Mesendoderm (in vitro differentiated cells): ENCODE data around the gene KIAA1217.
A peak's percentile ranks its signal among the peaks of the same experiment; 100 is the strongest.

Experiments
- DNase-seq: peaks from one replicate; pipeline ENCODE4 v3.0.0; 2013
- H2AK5ac ChIP-seq: 2 replicates; pipeline ENCODE4 v1.6.1; 2013; ENCODE audit warnings: low read length, inconsistent platforms
- H2BK120ac ChIP-seq: 2 replicates; pipeline ENCODE4 v1.6.1; 2013; ENCODE audit warnings: low read depth, mild to moderate bottlenecking, low read length, moderate library complexity, mixed read lengths
- H2BK15ac ChIP-seq: replicated peaks from 2 replicates; pipeline ENCODE4 v1.6.1; 2013; ENCODE audit warnings: low read depth, mild to moderate bottlenecking, moderate library complexity
- H2BK5ac ChIP-seq: 2 replicates; pipeline ENCODE4 v1.6.1; 2013; ENCODE audit warnings: low read length, inconsistent platforms
- H3K18ac ChIP-seq: 2 replicates; pipeline ENCODE4 v1.6.1; 2013; ENCODE audit warnings: mild to moderate bottlenecking, low read length, mixed read lengths
- H3K23ac ChIP-seq: one replicate; pipeline ENCODE4 v1.6.1; 2013; ENCODE audit warnings: low read length
- H3K27ac ChIP-seq: 2 replicates; pipeline ENCODE4 v1.5.1; 2013; ENCODE audit warnings: low read depth, mild to moderate bottlenecking, inconsistent platforms, low read length, moderate library complexity
- H3K27me3 ChIP-seq: 2 replicates; pipeline ENCODE4 v1.6.1; 2013; ENCODE audit warnings: low read length, control low read depth, mild to moderate bottlenecking, inconsistent platforms; ENCODE audit not compliant: insufficient read depth, poor library complexity
- H3K36me3 ChIP-seq: 2 replicates; pipeline ENCODE4 v1.6.1; 2013; ENCODE audit warnings: low read length, inconsistent platforms; ENCODE audit not compliant: control insufficient read depth, insufficient read depth
- H3K4ac ChIP-seq: one replicate; pipeline ENCODE4 v1.6.1; 2013; ENCODE audit warnings: low read depth, mild to moderate bottlenecking, low read length, moderate library complexity
- H3K4me1 ChIP-seq: 2 replicates; pipeline ENCODE4 v1.6.1; 2013; ENCODE audit warnings: low read depth, low read length, inconsistent platforms; ENCODE audit not compliant: control insufficient read depth
- H3K4me2 ChIP-seq: 2 replicates; pipeline ENCODE4 v1.6.1; 2013; ENCODE audit warnings: low read length
- H3K4me3 ChIP-seq: 2 replicates; pipeline ENCODE4 v1.5.1; 2013; ENCODE audit warnings: mild to moderate bottlenecking, low read length
- H3K56ac ChIP-seq: one replicate; pipeline ENCODE4 v1.6.1; 2013; ENCODE audit warnings: low read length
- H3K79me1 ChIP-seq: 2 replicates; pipeline ENCODE4 v1.6.1; 2013; ENCODE audit warnings: low read length, inconsistent platforms
- H3K79me2 ChIP-seq: 2 replicates; pipeline ENCODE4 v1.6.1; 2013; ENCODE audit warnings: mild to moderate bottlenecking, low read length; ENCODE audit not compliant: control insufficient read depth, insufficient read depth
- H3K9ac ChIP-seq: 2 replicates; pipeline ENCODE4 v1.6.1; 2013; ENCODE audit warnings: low read length, inconsistent platforms
- H4K5ac ChIP-seq: one replicate; pipeline ENCODE4 v1.6.1; 2013; ENCODE audit warnings: low read length
- H4K8ac ChIP-seq: one replicate; pipeline ENCODE4 v1.6.1; 2013; ENCODE audit warnings: low read depth, mild to moderate bottlenecking, control low read depth, low read length, moderate library complexity
- WGBS: extraction: QIAGEN DNeasy Blood & Tissue Kit; methylation state at CpG from one replicate; pipeline ENCODE4 v1.1.7; 2013; ENCODE audit warnings: low lambda C conversion rate, missing lambda C conversion rate; ENCODE audit not compliant: insufficient coverage; ENCODE audit errors: extremely low coverage; 5-methylcytosine and 5-hydroxymethylcytosine counted together

KIAA1217 gene

DNA sequence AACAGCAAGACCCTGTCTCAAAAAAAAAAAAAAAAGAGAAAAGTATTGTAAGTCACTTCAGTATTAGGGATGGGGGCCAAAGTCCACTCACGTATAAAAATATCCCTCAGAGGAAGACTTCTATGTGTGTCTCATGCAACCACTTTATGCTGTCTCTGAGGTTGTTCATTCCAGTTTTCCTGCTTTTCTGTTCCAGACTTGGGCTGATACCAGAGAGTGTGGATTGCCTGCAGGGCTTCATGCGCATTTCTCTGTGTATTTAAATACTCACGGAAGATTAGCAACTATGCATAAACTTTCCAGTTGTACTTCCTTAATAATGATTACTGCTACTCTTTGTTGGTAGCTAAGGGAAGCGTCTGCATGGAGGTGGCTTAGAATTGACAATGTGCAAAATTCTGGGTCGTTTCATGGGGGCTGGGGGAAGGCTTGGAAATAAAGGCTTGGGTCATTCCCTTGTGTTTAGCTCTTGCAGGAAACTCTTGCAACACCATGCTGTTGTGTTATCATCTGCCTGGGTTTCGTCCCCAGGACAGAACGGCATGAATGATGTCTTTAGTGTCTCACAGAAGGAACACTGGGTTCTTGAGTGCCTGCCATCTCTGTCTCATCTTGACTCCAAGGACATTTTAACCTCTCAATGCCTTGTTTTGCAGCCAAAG is 54.1 kb downstream of the KIAA1217 start:
- Histone ChIP-seq H3K4me3 (no peak overlapping the region), H4K5ac (no peak overlapping the region), H3K79me2 (no peaks in the 10 kb centered on the region), H3K4me2 (no peak overlapping the region), H3K4me1 (peaks cover 6% of the 10 kb centered on the region), H3K27ac (no peak overlapping the region), H3K4ac (no peak overlapping the region), H3K18ac (no peak overlapping the region), H2BK120ac (no peak overlapping the region), H3K23ac (no peak overlapping the region), H2BK15ac (no peak overlapping the region), H2AK5ac (no peak overlapping the region), H4K8ac (no peak overlapping the region), H3K56ac (peak overlapping the region; percentile 8), H3K9ac (no peak overlapping the region), H3K36me3 (no peaks in the 10 kb centered on the region), H3K79me1 (no peaks in the 10 kb centered on the region), H3K27me3 (no peaks in the 10 kb centered on the region), H2BK5ac (no peak overlapping the region)
- no CpG with 5 or more reads among the region's 7 CpGs for WGBS
- peak; percentile 57 for DNase-seq

DNA sequence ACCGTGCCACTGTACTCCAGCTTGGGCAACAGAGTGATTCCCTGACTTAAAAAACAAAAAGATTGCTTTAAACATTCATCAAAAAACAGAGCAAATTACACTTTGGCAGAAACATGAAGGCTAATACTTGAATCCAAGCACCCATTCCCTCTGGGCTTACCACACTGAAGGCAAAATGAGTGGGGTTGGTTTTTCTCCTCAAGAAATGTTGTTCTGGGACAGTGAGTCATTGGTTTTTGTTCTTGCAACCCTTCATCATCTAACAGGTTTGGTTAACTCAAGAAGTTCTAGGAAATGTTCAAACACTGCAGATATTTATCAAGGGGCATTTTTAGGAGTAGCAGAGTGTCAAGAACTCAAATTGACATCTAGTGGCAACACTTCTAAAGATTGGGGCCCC is 60.5 kb downstream of the KIAA1217 start:
- no peak overlapping the region for H3K23ac ChIP-seq
- H3K4me2 ChIP-seq = no peak overlapping the region
- H3K56ac ChIP-seq = no peak overlapping the region

GRCh38 chr10:24272374-24272773 is 63.4 kb downstream of the KIAA1217 start:
- WGBS = no CpG with 5 or more reads among the region's 7 CpGs
- no peak overlapping the region for H3K9ac ChIP-seq
- H3K27ac ChIP-seq = no peak overlapping the region
- H2BK120ac ChIP-seq = no peak overlapping the region
- no peak overlapping the region for H3K56ac ChIP-seq
- no peaks in the 10 kb centered on the region for H3K36me3 ChIP-seq
- H3K27me3 ChIP-seq = no peaks in the 10 kb centered on the region
- H3K4ac ChIP-seq = no peak overlapping the region
- H3K4me3 ChIP-seq = no peak overlapping the region
- no peak overlapping the region for H2BK5ac ChIP-seq
- no peaks in the 10 kb centered on the region for H3K79me1 ChIP-seq
- H3K4me1 ChIP-seq = no peaks in the 10 kb centered on the region
- no peak overlapping the region for H4K5ac ChIP-seq
- no peak overlapping the region for H3K23ac ChIP-seq
- no peak overlapping the region for H3K18ac ChIP-seq
- DNase-seq = peak; percentile 22
- H4K8ac ChIP-seq = no peak overlapping the region
- no peak overlapping the region for H3K4me2 ChIP-seq
- H2BK15ac ChIP-seq = no peak overlapping the region
- H3K79me2 ChIP-seq = no peaks in the 10 kb centered on the region
- no peak overlapping the region for H2AK5ac ChIP-seq

More for the DNA sequence above, 60.5 kb downstream of the KIAA1217 start:
- DNase-seq = no peak
- H3K18ac ChIP-seq = no peak overlapping the region
- no peak overlapping the region for H2BK15ac ChIP-seq
- no peak overlapping the region for H3K27ac ChIP-seq
- no peaks in the 10 kb centered on the region for H3K79me2 ChIP-seq
- H3K79me1 ChIP-seq = no peaks in the 10 kb centered on the region
- no peaks in the 10 kb centered on the region for H3K27me3 ChIP-seq
- H3K4ac ChIP-seq = no peak overlapping the region
- H4K8ac ChIP-seq = no peak overlapping the region
- H2BK5ac ChIP-seq = no peak overlapping the region
- no CpG with 5 or more reads among the region's 1 CpG for WGBS
- no peak overlapping the region for H3K9ac ChIP-seq
- no peak overlapping the region for H3K4me3 ChIP-seq
- no peak overlapping the region for H2BK120ac ChIP-seq
- no peaks in the 10 kb centered on the region for H3K4me1 ChIP-seq
- H4K5ac ChIP-seq = no peak overlapping the region
- H2AK5ac ChIP-seq = no peak overlapping the region
- no peaks in the 10 kb centered on the region for H3K36me3 ChIP-seq

- H4K5ac ChIP-seq = no peak overlapping the region
- H3K18ac ChIP-seq = no peak overlapping the region
- no peak for DNase-seq
- no peak overlapping the region for H2AK5ac ChIP-seq
- no peak overlapping the region for H2BK120ac ChIP-seq
- H3K4ac ChIP-seq = no peak overlapping the region
- H3K4me2 ChIP-seq = no peak overlapping the region
- no peak overlapping the region for H3K56ac ChIP-seq
- H3K9ac ChIP-seq = no peak overlapping the region
- no peaks in the 10 kb centered on the region for H3K36me3 ChIP-seq
- H2BK15ac ChIP-seq = no peak overlapping the region
- no peaks in the 10 kb centered on the region for H3K79me2 ChIP-seq
- H4K8ac ChIP-seq = no peak overlapping the region
- H3K23ac ChIP-seq = no peak overlapping the region
- no peak overlapping the region for H2BK5ac ChIP-seq
- H3K27me3 ChIP-seq = no peaks in the 10 kb centered on the region
- H3K79me1 ChIP-seq = no peaks in the 10 kb centered on the region
- no peak overlapping the region for H3K4me3 ChIP-seq
- no peak overlapping the region for H3K27ac ChIP-seq
- no CpG with 5 or more reads among the region's 3 CpGs for WGBS
- H3K4me1 ChIP-seq = no peaks in the 10 kb centered on the region
These were observed 68.3 kb downstream of the KIAA1217 start for GRCh38 chr10:24277277-24277676.

GRCh38 chr10:24277771-24278170 is 68.8 kb downstream of the KIAA1217 start:
- Histone ChIP-seq H4K8ac (no peak overlapping the region), H3K4ac (no peak overlapping the region), H3K79me1 (no peaks in the 10 kb centered on the region), H3K36me3 (no peaks in the 10 kb centered on the region), H3K4me1 (no peaks in the 10 kb centered on the region), H4K5ac (no peak overlapping the region), H2AK5ac (no peak overlapping the region), H3K9ac (no peak overlapping the region), H3K4me3 (no peak overlapping the region), H3K27me3 (no peaks in the 10 kb centered on the region), H3K27ac (no peak overlapping the region), H2BK120ac (no peak overlapping the region), H3K4me2 (no peak overlapping the region), H2BK15ac (no peak overlapping the region), H3K56ac (no peak overlapping the region), H3K23ac (no peak overlapping the region), H2BK5ac (no peak overlapping the region), H3K18ac (no peak overlapping the region), H3K79me2 (no peaks in the 10 kb centered on the region)
- WGBS = no CpG with 5 or more reads among the region's 9 CpGs
- DNase-seq = no peak
